ENCODE results near the gene PRDM16.

PRDM16 gene

DNA sequence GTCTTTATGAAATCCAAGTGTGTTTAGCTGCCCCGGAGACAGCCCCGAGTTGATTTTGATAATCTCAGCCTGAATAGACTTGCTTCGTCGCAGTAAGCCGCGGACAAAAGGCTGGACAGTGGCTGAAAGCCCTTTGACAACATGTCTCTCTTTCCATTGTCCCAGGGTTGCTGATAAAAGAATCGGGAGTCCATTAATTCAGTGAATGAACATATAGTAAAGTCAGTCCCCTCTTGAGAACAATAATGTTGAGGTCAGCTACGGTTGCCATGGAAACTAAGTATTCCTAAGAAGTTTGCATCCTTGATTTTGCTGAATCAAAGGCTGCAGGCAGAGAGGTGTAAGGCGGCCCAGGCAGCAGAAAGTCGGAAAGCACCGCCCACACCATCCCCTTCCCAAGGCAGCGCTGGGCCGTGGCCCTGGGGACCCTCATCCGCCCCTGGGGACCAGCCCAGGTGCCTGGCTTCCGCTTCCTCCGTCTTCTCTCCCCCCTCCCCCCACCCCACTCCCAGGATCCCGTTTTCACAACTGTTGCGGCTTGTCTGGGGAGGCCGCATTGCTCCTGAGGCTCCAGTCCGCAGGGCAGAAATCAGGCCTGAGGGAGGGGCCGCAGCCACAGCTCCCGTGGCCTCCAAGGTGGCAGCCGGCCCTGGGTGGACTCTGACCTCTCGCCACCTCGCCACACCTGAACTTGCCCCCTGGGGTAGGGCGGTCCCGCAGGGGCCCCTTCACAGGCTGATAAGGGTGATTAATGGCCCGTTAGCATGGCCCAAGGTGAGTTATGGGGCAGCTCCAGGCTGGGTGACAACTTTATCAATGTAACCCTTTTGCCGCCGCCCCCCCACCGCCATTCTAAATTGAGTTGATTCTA lies 180.9 kb downstream of the PRDM16 start:
- DNase-seq: no peak

DNA sequence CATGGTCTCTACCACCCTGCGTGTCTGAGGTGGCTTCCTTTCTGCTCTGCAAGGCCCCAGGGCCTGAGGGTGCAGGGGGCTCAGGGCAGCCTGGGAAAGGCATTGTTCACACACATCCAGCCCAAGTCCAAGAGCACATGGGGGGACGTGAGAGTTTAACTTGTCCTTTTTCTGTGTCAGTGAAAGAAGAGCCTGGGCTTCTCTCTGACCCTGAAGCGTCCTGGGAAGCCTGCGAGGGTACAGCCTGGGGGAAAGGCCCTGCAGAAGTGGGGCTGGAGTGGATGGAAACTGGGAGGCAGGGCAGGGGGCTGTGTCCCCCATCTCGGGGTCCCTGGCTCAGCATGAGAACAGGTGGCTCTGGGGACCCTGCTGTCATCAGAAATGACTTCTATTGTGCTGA lies 181.6 kb downstream of the PRDM16 start:
- DNase-seq: no peak

DNA sequence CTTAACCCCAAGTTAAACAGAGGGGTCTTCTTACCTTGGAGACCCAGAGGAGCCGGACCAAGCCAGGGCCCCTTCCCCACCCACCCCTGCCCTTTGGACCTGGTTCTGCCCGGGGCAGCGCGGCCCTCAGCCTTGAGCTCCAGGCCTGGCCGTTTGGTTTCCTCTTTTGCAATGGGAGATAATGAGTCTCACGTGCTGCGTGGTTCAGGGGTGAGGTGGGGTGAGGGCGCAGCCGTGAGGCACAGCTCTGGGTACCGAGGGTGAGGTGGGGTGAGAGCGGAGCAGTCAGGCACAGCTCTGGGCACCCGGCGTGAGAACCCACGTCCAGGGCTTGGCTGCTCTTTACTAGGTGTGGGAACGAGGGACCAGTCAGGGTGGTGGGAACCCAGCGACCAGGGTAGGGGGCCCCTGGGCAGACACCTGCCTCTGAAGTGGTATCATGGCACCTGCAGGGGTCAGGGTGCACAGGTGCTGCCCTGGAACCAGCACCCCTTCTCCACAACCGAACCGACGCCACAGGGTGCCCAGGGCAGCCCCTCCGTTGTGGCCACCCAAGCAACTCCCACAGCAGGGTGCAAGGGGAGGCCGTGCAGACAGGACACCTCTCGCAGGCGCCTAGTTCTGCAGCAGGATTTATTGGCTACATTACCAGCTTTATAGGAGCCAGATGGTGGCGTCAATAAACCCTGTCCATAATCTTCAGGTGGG lies 182.2 kb downstream of the PRDM16 start:
- no peak for DNase-seq

DNA sequence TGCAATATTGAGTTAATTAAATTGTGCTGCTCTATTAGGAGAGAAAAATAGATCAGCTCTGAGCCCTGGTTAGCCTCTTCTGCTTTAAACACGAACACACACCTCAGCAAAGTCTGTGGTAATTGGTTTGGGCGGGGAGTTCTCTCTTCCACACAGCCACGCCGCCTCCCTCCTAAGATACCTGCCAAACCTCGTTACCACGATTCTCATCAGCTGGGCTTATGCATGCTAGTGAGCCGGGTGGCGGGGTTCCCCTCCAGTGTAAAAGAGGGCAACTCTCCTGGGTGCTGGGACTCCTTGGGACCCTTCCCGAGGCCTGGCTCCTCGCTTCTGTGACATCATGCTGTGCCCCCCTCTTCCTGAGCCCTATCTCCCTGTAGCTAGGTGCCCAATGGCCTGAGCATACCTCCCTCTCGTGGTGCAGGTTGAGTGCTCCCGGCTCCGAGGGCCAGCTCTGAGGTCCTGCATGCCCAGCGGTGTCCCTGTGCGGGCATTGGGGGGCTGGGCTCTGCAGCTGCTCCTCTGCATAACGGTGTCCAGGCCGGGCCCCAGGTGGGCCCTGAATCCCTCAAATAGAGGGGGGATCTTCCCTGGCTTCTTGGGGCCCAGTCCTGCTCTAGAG lies 182.9 kb downstream of the PRDM16 start:
- no peak for DNase-seq

DNA sequence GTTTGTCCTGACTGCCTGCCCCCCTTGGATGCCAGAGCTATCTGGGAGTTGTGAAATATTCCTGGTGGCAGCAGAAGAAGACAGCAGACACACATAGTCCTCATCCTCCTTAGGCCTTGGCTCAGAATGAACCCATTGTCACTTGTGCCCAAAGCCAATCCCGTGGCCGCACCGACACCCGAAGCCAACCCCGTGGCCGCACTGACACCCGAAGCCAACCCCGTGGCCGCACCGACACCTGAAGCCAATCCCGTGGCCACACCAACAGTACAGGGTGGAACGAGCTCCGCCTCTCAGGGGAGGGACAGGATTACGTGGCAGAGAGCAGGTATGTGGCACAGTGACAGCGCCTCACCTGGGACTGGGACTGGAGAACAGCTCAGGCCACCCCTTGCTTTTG lies 186.7 kb downstream of the PRDM16 start:
- no peak for DNase-seq

DNA sequence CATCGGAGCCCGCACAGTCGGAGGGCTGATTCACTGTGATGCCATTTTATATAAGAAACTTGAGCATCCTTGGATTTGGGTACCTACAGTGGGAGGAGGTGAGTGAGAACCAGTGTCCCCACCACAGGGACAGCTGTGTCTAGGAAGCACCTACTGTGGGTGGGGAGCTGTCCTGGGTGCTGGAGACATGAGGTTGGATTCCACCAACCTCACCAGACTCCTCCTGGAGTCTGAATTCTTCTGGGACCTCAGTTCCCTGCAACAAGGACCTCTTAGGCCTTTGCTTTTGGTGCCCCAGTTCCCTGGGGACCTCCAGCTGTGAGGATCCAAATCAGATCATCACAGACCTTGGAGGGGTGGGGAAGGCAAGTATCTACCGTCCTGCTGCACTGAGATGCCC lies 188.8 kb downstream of the PRDM16 start:
- DNase-seq: no peak

DNA sequence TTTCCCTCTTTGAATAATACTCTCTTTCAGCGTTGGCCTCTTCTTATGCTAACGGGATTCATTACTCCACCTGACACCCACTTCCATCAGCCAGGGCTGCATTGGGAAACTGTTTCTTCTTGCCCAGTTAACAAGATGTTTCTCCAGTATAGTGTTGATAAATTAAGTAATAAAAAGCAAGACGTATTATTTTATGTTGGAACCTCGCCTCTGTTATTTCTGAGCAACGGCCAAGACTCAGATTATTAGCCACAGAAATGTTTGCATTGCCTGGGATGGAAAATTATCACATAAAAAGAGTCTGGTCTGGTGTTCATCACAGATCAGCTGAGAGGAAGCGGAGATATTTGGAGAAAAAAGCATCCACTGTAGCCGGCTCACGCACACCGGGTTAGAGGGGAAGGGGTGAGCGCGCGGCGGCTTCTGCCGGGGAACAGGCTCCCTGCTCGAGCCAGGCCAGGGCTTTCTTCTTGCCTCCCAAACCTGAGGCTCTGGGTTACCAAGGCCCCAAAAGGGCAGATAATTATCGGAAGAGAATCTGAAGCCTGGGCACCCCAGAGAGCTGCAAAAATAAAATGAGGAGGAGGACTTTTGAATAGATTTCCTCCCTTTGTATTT lies 189.5 kb downstream of the PRDM16 start:
- no peak for DNase-seq

DNA sequence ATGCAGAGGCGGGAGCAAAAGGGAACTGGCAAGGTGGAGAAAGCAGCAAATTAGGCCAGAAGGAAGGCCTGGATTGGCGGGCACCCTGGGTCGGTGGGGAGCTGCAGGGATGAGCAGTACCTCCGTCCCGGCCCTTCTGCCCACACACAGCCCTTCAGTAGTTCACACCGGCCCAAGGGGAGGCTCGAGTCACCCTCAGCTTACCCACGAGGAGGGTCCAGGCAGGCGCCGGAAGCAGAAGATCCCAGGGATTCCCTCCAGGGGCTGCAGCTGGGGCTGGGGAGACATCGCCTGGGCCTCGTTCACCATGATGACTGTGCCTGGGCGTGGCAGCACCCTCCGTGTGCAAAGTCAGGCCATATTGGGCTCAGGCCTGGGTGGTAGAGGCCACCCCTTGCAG lies 190.0 kb downstream of the PRDM16 start:
- no peak for DNase-seq

DNA sequence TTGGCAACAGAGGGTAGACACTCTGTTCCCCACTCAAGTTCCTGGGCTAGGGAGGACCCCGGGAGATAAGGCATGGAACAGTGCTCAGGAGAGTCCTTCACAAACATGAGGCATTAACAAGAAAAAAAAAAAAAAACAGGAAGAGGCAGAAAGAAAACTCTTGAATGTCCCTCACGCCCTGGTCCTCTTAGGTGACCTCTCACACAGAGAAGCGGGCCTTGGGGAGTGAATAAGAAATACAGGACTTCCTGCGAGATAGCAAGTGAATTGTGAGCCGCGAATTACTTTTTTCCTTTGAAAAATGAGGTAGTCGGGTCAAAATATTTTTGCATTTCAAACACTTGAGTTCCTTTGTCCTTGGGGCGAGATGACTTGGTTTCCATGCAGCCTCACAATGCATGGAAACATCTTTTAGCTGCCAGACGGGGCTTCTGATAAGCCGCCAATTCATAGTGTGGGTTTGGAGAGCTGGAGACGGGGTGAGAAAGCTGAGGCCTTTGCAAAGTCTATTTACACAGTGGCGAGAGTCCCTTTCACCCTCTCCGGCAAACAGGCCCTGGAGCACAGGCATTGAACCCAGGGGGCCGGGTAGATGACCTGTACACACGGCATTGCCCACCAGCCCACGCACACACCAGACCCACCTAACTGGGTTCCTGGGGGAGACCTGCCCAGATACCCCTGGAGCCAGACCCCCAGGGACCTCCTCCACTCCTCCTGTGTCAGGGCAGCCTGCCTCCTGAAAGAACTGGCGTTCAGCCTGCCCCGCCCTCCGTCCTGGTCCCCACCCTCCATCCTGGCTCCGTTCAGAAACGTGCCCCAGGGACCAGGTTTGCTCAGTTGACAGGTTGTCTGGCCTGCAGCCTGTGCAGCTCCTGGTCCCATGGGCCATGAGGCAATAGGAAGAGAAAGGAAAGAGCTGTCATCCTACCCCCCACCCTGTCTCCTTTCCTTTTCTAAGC lies 192.3 kb downstream of the PRDM16 start:
- no peak for DNase-seq

DNA sequence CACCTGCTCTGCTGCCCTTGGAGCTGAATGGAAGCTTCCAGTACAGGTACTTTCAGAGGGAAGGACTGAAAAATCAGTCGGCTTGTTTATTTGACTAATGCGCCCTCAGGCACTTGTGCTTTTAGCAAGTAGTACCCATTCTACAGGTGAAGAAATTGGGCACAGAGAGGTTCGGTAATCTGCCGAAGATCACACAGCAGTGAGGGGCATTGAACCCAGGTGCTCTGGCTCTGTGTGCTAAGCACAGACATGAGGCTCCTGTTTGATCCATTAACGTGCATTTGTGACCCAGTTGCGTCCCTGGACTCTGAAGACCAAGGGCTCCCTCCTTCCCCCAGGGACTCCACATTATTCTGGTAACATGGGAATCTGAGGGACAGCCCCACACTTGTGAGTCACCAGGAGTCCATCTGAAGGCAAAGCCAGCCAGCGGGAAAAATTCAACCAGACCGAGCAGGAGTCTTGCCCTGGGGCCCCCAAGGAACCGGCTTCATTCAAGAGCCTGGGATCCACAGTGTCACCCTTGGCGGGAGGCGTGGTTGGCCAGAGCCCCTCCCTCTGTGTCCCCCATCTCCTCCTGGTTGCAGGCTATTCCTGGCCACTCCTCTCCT lies 193.1 kb downstream of the PRDM16 start:
- no peak for DNase-seq

DNA sequence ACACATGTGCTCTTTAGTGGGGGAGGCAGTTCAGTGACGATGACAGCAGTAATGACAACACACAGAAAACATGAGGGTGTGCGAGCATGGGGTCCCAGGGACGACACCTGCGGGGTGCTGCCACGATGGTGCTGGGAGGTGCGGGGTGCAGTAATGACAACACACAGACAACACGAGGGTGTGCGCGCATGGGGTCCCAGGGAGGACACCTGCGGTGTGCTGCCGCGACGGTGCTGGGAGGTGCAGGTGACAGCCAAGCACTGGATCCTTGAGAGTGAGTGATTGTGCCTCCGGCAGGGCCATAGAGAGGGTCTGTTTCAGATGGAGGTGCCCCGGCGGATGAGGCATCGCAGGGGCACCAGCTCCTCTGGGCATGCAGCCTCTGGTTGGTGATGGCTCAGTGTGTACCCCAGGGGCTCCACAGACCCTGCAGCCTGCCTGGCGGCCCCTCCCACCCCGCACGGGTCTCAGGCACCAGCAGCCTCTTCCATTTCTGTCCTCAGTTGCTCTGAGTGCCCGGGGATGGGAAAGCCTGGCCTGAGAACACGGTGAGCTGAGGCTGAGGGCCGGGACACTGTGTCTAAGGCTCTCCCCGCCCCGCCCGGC lies 193.8 kb downstream of the PRDM16 start:
- DNase-seq: no peak

DNA sequence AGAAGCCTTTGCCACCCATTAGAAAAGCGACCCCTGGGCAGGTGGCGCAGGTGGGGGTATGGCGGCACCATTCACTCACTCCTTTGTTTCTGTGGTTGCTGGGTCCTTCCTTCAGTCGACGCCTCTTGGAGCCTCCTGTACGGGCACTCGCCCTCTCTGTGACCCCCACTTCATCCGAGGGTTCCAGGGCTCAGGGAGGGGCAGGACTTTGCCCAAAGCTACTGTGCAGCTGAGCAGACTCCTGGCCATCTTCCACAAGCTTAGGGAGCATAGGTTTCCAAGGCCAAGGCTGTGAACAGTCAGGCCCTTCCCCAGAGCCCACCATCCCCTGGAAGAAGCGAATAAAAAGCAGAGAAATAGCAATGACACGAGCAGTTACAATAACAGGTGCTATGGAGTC lies 194.8 kb downstream of the PRDM16 start:
- DNase-seq: no peak

DNA sequence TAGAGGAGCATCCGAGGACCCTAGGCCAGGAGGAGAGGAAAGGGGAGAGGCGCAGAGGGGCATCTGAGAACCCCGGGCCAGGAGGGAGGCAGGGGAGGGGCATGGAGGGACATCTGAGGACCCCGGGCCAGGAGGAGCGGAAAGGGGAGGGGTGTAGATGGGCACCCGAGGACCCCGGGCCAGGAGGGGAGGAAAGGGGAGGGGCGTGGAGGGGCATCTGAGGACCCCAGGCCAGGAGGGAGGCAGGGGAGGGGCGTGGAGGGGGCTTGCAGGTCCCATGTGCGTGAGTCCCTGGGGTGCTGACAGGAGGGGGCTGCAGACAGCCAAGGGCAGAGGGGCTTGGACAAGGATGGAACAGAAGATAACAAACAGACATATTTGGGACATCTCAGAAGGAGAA lies 195.5 kb downstream of the PRDM16 start:
- no peak for DNase-seq

DNA sequence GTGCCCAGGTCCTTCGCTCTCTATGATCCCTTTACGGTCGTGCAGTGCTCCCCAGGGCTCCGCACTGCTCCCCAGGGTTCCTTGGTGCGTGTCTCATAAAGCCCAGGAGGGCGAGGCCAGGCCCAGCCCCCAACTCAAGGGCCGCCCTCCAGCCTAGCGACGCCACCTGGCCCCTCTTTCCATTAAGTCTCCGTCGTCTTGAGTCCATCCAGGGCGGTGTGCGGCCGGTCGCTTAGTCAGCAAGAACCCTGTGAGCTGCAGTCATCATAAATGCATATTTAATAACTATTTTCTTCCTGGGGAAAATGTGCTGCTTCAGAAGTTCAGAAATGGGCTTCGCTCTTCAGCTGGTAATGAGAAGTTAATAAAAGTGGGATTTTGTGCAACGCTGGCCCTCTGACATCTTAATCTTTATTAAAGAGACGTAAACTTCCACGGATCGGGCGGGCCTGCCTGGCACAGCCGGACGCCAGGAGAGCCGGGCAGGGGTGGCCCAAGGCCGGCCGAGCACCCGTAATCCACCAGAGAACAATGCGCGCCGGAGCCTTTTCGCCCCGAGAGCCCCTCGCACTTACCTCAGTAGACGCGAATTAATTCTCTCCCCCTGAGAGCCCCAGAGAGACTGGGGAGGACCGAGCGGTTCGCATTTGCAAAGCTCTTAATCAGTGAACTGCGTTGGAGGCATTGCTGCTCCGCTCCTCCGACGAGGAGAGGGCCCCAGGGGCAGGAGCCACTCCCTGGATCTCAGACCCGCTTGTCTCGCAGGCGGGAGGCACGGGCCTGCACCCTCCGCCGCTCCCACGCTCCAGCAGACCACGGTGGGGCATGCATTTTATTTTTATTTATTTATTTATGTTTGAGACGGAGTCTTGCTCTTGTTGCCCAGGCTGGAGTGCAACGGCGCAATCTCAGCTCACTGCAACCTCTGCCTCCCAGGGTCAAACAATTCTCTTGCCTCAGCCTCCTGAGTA lies 197.1 kb downstream of the PRDM16 start:
- DNase-seq: no peak

DNA sequence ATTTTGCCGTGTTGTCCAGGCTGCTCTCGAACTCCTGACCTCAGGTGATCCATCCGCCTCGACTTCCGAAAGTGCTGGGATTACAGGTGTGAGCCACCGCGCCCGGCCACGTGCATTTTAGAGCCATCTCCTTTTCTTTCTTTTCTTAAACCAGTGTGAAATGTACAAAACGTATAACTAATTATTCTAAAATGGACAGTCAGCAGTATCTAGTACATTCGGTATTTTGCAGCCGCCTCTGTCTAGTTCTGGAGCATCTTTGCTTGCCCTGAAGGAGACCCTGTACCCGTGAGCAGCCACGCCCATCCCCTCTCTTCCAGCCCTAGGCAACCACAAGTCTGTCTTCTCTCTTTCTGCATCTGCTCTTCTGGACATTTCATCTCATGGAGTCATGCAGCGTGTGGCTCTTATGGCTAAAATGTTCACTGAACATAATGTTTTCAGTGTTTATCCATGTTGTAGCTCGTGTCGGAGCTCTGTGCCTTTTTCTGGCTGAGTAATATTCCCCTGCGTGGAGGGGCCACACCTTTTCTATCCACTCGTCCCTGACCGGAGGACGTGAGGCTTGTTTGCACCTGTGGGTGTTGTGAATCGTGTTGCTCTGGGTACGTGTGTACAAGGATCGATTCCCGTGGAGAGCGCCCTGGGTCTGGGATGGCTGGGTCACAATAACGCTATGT lies 198.0 kb downstream of the PRDM16 start:
- DNase-seq: no peak

DNA sequence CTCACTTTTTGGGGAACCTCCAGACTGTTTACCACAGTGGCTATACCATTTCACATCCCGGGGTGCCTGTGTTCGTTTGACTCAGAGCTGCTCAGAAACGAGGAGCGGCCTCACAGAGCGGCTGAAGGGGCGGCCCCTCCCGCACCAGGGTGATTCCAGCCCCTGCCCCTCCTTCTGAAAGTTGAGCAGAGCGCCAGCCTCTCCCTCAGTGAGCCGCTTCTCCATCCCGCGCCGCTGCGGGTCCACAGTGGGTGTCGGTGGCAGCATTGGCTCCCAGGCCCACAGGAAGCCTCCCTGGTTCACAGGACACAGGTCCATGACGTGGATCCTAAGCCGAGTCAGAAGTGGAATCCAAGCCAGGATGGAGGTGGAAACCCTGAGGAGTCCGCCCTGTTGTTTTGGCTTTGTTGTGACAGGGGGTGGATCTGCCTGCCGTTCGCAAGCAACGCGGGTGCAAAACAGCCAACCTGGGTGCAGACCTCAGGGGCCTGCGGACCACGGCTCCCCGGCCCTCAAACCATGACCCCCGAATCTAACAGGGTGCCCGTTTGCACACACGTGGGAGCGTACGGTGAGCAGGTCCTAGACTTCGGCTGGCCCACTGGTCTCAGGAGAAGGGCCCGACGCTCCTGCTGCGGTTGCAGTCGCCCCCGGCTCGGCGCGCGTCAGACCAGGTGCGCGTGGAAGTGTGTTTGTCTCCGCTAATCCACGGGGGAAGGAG lies 198.7 kb downstream of the PRDM16 start:
- DNase-seq: no peak

DNA sequence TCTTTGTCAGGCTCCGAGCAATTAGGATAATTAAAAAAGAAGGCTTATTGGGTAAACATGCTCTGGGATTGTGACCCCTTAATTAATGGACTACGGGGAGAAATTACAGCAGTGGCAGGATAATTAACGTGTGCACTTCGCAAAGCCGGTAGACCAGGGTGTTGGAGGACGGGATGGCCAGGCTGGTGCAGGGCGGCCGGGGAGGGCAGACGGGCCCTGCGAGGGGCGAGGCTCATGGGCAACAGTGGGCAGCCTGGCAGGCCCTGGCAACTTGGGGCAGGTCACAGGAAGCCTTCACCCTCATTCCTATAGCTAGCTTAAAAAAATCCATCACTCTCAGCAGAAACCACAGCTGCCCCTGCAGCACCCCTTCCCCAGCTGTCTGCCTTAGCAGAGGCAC lies 199.3 kb downstream of the PRDM16 start:
- no peak for DNase-seq

DNA sequence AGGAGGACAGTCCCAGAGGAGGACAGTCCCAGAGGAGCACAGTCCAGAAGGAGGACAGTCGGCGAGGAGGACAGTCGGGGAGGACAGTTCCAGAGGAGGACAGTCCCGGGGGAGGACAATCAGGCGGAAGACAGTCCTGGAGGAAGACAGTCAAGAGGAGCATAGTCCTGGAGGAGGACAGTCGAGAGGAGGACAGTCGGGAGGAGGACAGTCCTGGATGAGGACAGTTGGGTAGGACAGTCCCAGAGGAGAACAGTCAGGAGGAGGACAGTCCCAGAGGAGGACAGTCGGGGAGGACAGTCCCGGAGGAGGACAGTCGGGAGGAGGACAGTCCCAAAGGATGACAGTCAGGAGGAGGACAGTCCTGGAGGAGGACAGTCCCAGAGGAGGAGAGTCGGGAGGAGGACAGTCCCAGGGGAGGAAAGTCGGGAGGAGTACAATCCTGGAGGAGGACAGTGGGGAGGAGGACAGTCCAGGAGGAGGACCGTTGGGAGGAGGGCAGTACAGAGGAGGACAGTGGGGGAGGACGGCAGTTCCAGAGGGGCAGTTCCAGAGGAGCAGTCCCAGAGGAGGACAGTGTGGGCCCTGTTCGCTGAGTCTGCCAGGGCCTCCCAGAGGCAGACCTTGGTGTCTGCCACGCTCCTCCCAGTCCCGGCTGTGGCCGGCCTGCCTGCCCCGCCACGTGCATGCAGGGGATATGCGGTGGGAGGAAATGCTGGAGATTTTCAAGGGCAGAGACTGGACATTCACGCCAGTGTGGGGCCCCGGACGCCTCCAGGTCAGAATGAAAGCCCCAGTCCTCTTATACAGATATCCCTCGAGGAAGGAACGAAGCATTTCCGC lies 201.6 kb downstream of the PRDM16 start:
- DNase-seq: no peak

All from CD4-positive, alpha-beta T cell treated with Interleukin-12 subunit alpha and Interleukin-12 subunit beta, for 1 hour (primary cell).